ENCODE results near the gene TNPO3.
A peak's percentile ranks its signal among the peaks of the same experiment; 100 is the strongest.
"Not testable (repeated sequence)": the region's sequence is repeated elsewhere in the genome, so short reads cannot be mapped to it uniquely, and the experiment has no call there.

TNPO3 gene

GRCh38 chr7:128954830-128955802, 99.8 kb downstream of the TNPO3 start:
- no peak for DNase-seq

GRCh38 chr7:128954150-128954549, 100.8 kb downstream of the TNPO3 start:
- DNase-seq, result no peak

GRCh38 chr7:128951296-128951695, 103.6 kb downstream of the TNPO3 start:
- no peak for DNase-seq

- DNase-seq, result no peak
Observed at GRCh38 chr7:128948976-128949760, 105.7 kb downstream of the TNPO3 start.

- no peak for DNase-seq
Observed at GRCh38 chr7:128948312-128948973, 106.5 kb downstream of the TNPO3 start.

- DNase-seq, result no peak
Observed at GRCh38 chr7:128947854-128948253, 107.1 kb downstream of the TNPO3 start.

GRCh38 chr7:128946936-128947830, 107.7 kb downstream of the TNPO3 start:
- DNase-seq, result no peak

GRCh38 chr7:128945668-128946366, 109.1 kb downstream of the TNPO3 start:
- DNase-seq, result no peak

GRCh38 chr7:128944487-128945236, 110.2 kb downstream of the TNPO3 start:
- DNase-seq, result no peak

GRCh38 chr7:128943251-128943650, 111.7 kb downstream of the TNPO3 start:
- DNase-seq, result not testable (repeated sequence)

GRCh38 chr7:128941946-128942526, 112.9 kb downstream of the TNPO3 start:
- no peak for DNase-seq

GRCh38 chr7:128941323-128941890, 113.5 kb downstream of the TNPO3 start:
- DNase-seq, result no peak

- no peak for DNase-seq
Observed at GRCh38 chr7:128940494-128941322, 114.2 kb downstream of the TNPO3 start.

GRCh38 chr7:128939861-128940410, 115.0 kb downstream of the TNPO3 start:
- no peak for DNase-seq

- no peak for DNase-seq
Observed at GRCh38 chr7:128939075-128939860, 115.6 kb downstream of the TNPO3 start.

GRCh38 chr7:128938544-128939074, 116.3 kb downstream of the TNPO3 start:
- peak; percentile 7 for DNase-seq

All from NCI-H1105 (cell line).